Activated CD4-positive, alpha-beta T cell treated with anti-CD3 and anti-CD28 coated beads, Interleukin-2, amount 50 U/mL, for 16 hours (primary cell): ENCODE data around the gene RING1.

ENCODE experiments used
- DNase-seq: peaks from one replicate; pipeline ENCODE4 v3.0.0-alpha.2; 2020

RING1 gene

DNA sequence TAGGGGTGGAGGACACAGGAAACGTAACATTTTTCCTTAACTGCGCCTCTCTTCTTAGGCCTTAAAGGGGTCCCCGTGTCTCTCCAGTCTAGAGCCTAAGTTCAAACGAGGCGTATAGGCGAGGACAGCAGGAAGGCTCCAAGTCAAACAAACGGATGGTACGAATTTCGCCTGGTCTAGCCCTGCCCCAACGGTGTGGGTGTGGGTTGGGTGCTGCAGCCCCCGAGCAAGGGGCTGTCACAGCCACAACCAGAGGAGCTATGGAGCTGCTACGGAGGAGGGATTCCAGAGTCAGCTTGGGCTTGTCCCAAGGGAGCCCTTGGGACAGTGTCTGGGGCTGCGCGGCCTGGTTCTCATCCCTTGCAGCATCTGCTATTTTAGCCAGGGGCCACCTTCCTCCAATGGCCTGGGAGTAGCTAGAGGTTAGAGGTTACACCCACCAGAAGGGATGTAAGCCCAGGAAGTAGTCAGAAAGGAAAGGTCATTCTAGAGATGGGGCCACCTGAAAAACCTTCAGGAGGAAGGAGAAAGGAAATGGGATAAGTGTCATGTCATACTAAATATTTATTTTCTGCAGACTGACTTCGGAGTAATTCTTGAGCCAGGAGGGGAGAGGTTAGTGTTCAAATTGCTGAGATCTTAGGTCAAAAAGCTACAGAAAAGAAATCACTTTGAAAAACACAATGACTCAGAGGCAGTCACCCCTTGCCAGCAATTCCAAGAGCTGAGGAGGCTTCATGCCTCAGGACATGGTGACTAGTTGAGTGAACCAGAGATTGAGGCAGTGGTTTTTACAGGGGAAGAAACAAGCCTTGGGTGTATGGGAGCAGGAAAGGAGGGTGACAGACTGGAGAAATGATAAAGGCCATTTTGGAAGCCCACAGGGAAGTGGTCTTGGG is 41.7 kb downstream of the RING1 start:
- peak; percentile 30 for DNase-seq

DNA sequence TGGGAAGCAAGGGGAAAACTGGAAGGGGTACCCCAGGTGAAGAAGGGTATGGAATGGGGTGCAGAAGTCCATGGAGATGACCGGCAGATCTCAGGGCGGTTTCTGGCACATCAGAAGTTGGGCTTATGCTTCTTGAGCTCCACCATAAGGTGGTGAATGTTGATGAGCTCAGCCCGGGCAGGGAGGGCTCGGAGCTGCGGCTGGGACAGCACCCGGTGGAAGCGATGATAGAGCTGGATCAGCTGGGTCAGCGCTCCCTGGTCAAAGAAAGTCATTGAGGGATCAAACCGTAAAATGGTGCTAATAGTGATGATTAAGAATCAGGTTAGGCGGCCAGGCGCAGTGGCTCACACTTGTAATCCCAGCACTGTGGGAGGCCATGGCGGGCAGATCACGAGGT is 42.4 kb downstream of the RING1 start:
- DNase-seq = no peak

DNA sequence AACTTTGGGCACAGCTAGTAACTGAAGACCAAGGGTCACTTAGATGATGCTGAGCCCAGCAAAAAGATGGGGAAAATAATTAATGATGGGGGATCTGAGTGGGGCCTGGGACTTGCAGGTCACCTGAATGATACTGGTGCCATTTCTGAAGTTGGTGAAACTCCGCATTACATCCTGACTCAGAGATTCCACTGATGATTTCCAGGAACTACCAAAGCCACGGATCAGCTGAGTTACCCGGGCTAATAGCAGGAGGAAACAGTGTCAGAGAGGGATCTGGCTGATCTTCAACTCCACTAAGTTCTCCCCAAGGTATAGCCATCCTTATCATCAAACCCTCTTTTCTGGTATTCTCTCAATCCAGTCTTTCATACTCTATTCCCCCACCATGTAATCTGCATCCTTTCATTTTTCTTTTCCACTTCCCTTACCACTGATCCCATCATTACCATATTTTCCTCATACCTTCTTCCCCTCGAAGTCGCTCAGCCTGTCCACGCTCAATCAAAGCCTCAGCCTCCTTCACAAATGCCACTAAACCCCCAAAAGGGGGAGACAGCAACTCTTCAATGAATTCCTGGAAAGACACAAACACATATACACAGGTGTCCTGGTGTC is 43.2 kb downstream of the RING1 start:
- peak; percentile 9 for DNase-seq

DNA sequence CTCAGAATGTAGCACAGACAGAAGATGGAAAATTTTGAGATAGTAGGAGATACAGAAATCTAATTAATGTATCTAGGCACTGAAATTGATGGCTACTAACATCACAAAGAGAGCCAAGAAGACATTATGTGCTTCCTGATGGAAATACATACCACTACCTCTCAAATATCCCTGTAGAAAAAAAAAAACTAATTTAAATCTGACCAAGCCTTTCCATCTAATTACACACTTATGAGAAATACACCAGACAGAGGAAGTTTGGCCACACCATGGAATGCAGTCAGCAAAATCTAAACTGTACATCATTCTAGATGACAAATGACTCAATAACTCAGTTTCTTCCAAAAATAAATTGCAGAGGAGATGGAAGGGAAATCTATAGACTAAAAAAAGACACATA is 44.5 kb downstream of the RING1 start:
- DNase-seq = no peak

DNA sequence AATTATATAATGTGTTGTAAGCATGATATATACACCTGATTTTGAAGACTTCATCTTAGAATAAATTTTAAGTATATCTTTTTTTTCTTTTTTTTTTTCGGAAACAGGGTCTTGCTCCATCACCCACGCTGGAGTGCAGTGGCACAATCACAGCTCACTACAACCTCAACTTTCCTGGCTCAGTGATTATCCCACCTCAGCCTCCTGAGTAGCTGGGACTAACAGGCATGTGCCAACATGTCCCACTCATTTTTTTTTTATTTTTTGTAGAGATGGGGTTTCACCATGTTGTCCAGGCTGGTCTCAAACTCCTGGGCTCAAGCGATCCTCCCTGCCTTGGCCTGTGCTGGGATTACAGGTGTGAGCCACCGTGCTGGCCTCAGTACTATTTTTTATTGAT is 46.3 kb downstream of the RING1 start:
- no peak for DNase-seq

DNA sequence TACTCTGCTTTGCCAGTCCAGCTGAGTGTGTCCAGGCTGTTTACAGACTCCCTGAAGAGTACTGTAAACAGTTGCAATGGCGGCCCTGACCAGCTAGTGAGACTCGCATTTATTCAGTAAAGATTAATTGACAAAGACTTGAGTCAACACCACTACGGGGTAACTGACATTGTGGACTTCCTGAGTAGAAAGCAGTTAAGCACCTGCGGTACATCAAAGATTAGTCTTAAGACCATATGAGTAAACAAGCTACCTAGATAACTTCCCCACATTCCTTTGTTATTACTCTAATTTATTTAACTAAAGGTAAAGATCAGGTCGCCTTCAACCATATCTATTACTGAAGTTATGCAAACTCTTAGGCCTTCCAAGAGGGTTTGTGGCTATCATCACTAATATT is 50.7 kb downstream of the RING1 start:
- no peak for DNase-seq
